HepG2 (cell line): ENCODE data around the gene MGMT.

ENCODE experiments used
- CTCF ChIP-seq: sonication (generic); formaldehyde crosslinking; IDR thresholded peaks from 2 replicates; pipeline ENCODE4 v1.5.0; 2020; ENCODE audit warnings: mild to moderate bottlenecking, missing genetic modification reagents, moderate library complexity
- ELF1 ChIP-seq: sonication (generic); formaldehyde crosslinking; IDR thresholded peaks from 2 replicates; pipeline ENCODE4 v1.4.0; 2020; ENCODE audit warnings: missing genetic modification reagents
- GTF2F1 ChIP-seq: fragments of 150-350 bp; IDR thresholded peaks from 2 replicates; pipeline ENCODE4 v1.6.1; 2014; ENCODE audit warnings: low read length
- GTF3A ChIP-seq: sonication (generic); formaldehyde crosslinking; conservative IDR thresholded peaks from 2 replicates; pipeline ENCODE4 v1.4.0; 2020; ENCODE audit warnings: mild to moderate bottlenecking, missing genetic modification reagents
- HMGXB4 ChIP-seq, 2 experiments: sonication (generic) in 1 of 2; formaldehyde crosslinking in 1 of 2; IDR thresholded peaks; 2 replicates each; pipeline versions ENCODE4 v1.4.0 to v1.6.1; 2018 to 2020; ENCODE audit warnings: missing genetic modification reagents in 2 of 2, borderline replicate concordance in 1 of 2, low read depth in 1 of 2, mild to moderate bottlenecking in 1 of 2, missing biosample characterization in 1 of 2
- KLF11 ChIP-seq: IDR thresholded peaks from 2 replicates; pipeline ENCODE4 v1.6.1; 2016; ENCODE audit warnings: missing compliant biosample characterization
- LBX2 ChIP-seq: sonication (generic); formaldehyde crosslinking; IDR thresholded peaks from 2 replicates; pipeline ENCODE4 v1.5.0; 2020; ENCODE audit warnings: missing genetic modification reagents, mild to moderate bottlenecking, borderline replicate concordance
- NR2F1 ChIP-seq, 2 experiments: fragments of 450-650 bp in 1 of 2; formaldehyde crosslinking in 1 of 2; IDR thresholded peaks; 2 replicates each; pipeline versions ENCODE4 v1.5.0 to v1.6.1; 2016 to 2020; ENCODE audit warnings: mild to moderate bottlenecking in 1 of 2, missing compliant biosample characterization in 1 of 2, missing genetic modification reagents in 1 of 2, moderate library complexity in 1 of 2
- RFX1 ChIP-seq: fragments of 450-650 bp; IDR thresholded peaks from 2 replicates; pipeline ENCODE4 v1.6.1; 2017
- RFX5 ChIP-seq: IDR thresholded peaks from 2 replicates; pipeline ENCODE4 v1.6.1; 2011; ENCODE audit warnings: low read depth, low read length, improper control_type of control experiment
- ZNF24 ChIP-seq: fragments of 450-650 bp; IDR thresholded peaks from 2 replicates; pipeline ENCODE4 v1.6.1; 2017; ENCODE audit warnings: antibody characterized with exemption, mild to moderate bottlenecking

GRCh38 chr10:129790715-129791446, 323.8 kb downstream of the MGMT start:
- TF ChIP-seq ZNF24 (no peak), LBX2 (CRISPR knock-in tag) (no peak), KLF11 (no peak), CTCF (CRISPR knock-in tag) (no peak), HMGXB4 (CRISPR knock-in tag; IDR thresholded peaks at IDR 0.05; ENCODE audit: borderline replicate concordance in 1 of 2, low read depth in 1 of 2) (no peak), NR2F1 (CRISPR knock-in tag; IDR thresholded peaks at IDR 0.05) (no peak), GTF2F1 (no peak), GTF3A (no peak), RFX5 (no peak), ELF1 (CRISPR knock-in tag) (no peak), RFX1 (no peak)
